Kidney (tissue), 14 donors: Measurements from ENCODE around the gene MTA3. TPM values are rescaled to one million over a fixed set of nuclear protein-coding genes. Genes with fewer than 3 reads are reported as not detected.

Experiments
- DNase-seq, 5 donors: peaks; one replicate each; pipeline ENCODE4 v3.0.0-alpha.2; 2013 to 2020
- FAIRE-seq: peaks from 2 replicates; lab custom pipeline; 2012; peaks lifted over from hg19 to GRCh38; lab: Jason Lieb, UNC
- H3K27ac ChIP-seq, 2 donors: one replicate each; pipeline ENCODE4 v1.7.0; 2013; ENCODE audit warnings: low read depth in 2 of 2, low read length in 2 of 2, inconsistent platforms in 1 of 2
- H3K27me3 ChIP-seq: one replicate; pipeline ENCODE4 v1.7.1; 2013; ENCODE audit warnings: low read length, inconsistent platforms; ENCODE audit not compliant: control insufficient read depth, insufficient read depth
- H3K36me3 ChIP-seq, 3 donors: one replicate each; pipeline versions ENCODE4 v1.7.0 to v1.7.1; 2013; ENCODE audit warnings: low read length in 3 of 3, control low read depth in 1 of 3, inconsistent platforms in 1 of 3; ENCODE audit not compliant: insufficient read depth in 3 of 3, control insufficient read depth in 2 of 3
- H3K4me1 ChIP-seq, 3 donors: one replicate each; pipeline versions ENCODE4 v1.7.0 to v1.7.1; 2013; ENCODE audit warnings: low read length in 3 of 3, inconsistent platforms in 1 of 3, low read depth in 1 of 3; ENCODE audit not compliant: control insufficient read depth in 2 of 3, insufficient read depth in 2 of 3
- H3K4me3 ChIP-seq, 3 donors: one replicate each; pipeline versions ENCODE4 v1.7.0 to v1.8.1; 2013; ENCODE audit warnings: low read length in 3 of 3, control low read depth in 1 of 3, inconsistent platforms in 1 of 3
- H3K9ac ChIP-seq, 3 donors: one replicate each; pipeline versions ENCODE4 v1.7.0 to v1.7.1; 2013; ENCODE audit warnings: low read length in 3 of 3, control low read depth in 1 of 3, inconsistent platforms in 1 of 3
- H3K9me3 ChIP-seq, 3 donors: one replicate each; pipeline versions ENCODE4 v1.7.0 to v1.7.1; 2013; ENCODE audit warnings: low read length in 3 of 3, control low read depth in 1 of 3, inconsistent platforms in 1 of 3; ENCODE audit not compliant: control insufficient read depth in 2 of 3, insufficient read depth in 1 of 3
- intact Hi-C: fragments of 100-400 bp; cut with DNase I; formaldehyde crosslinking; loops from one replicate; pipeline ENCODE4 v1.11.1; 2022
- polyA plus RNA-seq: library from polyadenylated mRNA; stranded (reverse); fragments of 350-450 nt; fragmentation: Illumina TruSeq; extraction: RNeasy Lipid Tissue Mini Kit (QIAGEN cat#74804); gene quantifications from one replicate; pipeline ENCODE4 v1.2.3, GENCODE V29; 2014; ENCODE audit warnings: low read depth, low replicate concordance; ENCODE audit not compliant: insufficient read depth
- total RNA-seq: library from RNA; stranded (reverse); fragmentation: NEBNext Ultra II Directional; extraction: Animal tissue kit (Norgen Biotek cat#: 25700); gene quantifications from one replicate; pipeline ENCODE4 v1.2.1, GENCODE V29; 2021
- TF ChIP-seq, protein P1 (sequence below): IDR thresholded peaks from 3 replicates; pipeline ENCODE4 v1.5.1; 2012; ENCODE audit warnings: mild to moderate bottlenecking, moderate library complexity, borderline replicate concordance; ENCODE audit not compliant: insufficient read depth; ENCODE audit errors: extremely low read depth
- donor health status: control.
- donor health status: control.
- donor health status: control.
- donor health status: control.
- donor health status: control.
- donor health status: DM: yes; HTN: yes; CAD: no.
- donor health status: Normal renal cell carcinoma (clear cell type).

MTA3 gene
- total and polyA plus RNA-seq, 2 donors from 2014 or later: 27.7 to 35.2 TPM

DNA sequence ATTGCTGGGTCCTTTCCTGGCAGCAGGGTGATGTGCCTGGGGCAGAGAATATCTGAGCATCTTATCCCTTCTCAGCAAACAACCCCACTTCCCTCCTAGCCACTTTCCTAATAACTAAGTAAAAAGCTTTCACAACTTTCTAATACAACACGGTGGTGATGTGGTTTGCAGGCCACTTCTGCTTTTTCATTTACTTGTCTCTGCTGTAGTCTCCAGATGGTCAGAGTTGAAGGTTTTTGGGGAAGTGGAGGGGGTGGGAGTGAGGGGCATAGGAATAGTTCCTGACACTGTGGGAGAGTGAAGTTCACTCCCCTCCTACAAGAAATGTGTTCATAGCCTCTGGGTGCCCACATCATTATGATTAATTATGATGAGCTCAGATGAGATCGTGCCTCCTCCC lies 183.9 kb downstream of the MTA3 start:
- TF ChIP-seq, protein P1, sequence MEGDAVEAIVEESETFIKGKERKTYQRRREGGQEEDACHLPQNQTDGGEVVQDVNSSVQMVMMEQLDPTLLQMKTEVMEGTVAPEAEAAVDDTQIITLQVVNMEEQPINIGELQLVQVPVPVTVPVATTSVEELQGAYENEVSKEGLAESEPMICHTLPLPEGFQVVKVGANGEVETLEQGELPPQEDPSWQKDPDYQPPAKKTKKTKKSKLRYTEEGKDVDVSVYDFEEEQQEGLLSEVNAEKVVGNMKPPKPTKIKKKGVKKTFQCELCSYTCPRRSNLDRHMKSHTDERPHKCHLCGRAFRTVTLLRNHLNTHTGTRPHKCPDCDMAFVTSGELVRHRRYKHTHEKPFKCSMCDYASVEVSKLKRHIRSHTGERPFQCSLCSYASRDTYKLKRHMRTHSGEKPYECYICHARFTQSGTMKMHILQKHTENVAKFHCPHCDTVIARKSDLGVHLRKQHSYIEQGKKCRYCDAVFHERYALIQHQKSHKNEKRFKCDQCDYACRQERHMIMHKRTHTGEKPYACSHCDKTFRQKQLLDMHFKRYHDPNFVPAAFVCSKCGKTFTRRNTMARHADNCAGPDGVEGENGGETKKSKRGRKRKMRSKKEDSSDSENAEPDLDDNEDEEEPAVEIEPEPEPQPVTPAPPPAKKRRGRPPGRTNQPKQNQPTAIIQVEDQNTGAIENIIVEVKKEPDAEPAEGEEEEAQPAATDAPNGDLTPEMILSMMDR: no peak
- DNase-seq: no peak
- no peak for FAIRE-seq
- intact Hi-C loops: no loop called here
- H3K4me1 ChIP-seq: peaks cover 0 to 5% (median 0%) of the 10 kb centered on the region in 3 donors
- no peaks in the 10 kb centered on the region for H3K9me3 ChIP-seq
- H3K9ac ChIP-seq: no peak overlapping the region
- no peak overlapping the region for H3K27ac ChIP-seq
- no peaks in the 10 kb centered on the region for H3K36me3 ChIP-seq
- H3K27me3 ChIP-seq: no peaks in the 10 kb centered on the region
- no peak overlapping the region for H3K4me3 ChIP-seq

DNA sequence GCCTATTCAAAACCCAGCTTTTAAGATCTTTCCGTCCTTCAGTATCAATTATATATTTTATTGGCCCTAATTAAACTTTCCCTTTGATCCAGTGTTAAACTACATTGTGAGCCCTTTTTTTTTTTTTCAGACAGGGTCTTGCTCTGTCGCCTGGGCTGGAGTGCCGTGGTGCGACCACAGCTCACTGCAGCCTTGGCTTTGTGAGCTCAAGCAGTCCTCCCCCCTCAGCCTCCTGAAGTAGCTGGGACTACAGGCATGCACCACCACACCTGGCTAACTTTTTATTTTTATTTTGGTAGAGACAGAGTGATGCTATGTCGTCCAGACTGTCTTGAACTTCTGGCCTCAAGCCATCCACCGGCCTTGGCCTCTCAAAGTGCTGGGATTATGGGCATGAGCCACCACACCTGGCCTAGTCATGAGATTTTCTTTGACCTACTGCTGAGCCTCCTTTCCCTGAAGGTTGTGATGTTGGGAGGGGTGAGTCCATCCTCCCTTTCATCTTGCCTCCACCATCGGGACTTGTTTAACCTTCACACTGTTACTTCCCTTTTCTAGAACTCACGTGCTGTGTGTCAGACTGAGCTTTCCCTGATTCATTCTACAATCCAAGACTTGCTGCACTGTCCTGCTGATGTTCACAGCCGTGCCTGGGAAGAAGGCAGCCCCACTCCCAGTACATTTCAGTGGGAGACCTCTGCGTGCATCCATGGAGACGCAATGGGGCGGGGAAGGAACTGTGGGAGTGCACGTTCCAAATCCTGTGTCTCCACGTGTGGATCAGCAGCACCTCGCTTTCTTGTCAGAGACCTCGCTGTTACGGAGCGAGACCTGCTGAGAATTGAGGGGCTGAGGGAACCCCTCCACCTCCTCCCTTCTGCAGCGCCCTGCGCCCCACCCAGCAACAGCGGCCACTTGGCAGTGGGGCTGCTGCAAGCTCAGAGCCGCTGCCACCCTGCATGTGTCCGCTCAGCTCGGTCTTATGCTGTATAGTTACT lies 184.7 kb downstream of the MTA3 start:
- no peak for FAIRE-seq
- H3K9ac ChIP-seq: no peak overlapping the region
- intact Hi-C loops: no loop called here
- peaks cover 0 to 5% (median 0%) of the 10 kb centered on the region in 3 donors for H3K4me1 ChIP-seq
- no peaks in the 10 kb centered on the region for H3K27me3 ChIP-seq
- H3K27ac ChIP-seq: no peak overlapping the region
- TF ChIP-seq, protein P1: no peak
- no peaks in the 10 kb centered on the region for H3K36me3 ChIP-seq
- H3K9me3 ChIP-seq: no peaks in the 10 kb centered on the region
- DNase-seq: no peak
- H3K4me3 ChIP-seq: no peak overlapping the region

DNA sequence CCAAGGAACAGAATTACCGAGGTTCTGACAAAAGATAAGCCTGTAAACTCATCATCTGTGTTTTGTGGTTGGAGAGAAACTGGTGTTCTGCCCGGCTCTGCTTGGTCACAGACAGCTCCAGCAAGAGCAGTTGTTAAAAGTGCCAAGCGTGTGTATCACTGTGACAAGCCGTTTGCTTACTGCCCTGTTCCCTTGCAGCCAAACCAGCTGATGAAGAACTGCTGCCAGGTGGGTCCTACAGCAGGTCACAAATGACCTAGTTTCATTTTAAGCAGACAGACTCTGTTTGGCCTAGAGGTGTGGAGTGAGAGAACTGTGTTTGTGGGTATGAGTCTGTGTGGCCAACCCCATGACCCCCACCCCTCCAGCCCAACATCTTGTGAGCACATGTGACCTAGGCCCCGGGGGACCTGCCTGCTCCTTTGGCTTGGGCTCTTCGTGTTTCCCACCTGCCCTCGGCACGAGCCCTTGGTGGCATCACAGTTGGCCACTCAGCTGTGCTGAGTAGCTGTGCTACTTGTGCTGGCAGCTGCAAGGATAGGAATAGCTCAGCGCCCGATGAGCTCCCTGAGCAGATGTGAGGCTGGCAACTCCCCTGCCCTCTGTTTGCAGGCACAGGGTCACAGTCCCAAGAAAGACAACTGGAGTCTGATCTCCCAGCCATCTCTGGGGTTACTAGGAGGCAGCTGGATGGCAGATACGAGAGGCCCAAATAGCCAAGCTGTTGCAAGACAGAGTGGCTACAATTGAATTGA lies 185.8 kb downstream of the MTA3 start:
- FAIRE-seq (no peak), DNase-seq (peak in 1 of 5 donors; percentile 32)
- intact Hi-C loops: no loop called here
- H3K27me3 ChIP-seq: no peaks in the 10 kb centered on the region
- no peak overlapping the region for H3K9ac ChIP-seq
- peak overlapping the region in 1 of 2 donors; percentile 45 for H3K27ac ChIP-seq
- TF ChIP-seq, protein P1: no peak
- peaks cover 0 to 5% (median 0%) of the 10 kb centered on the region in 3 donors for H3K4me1 ChIP-seq
- no peaks in the 10 kb centered on the region for H3K9me3 ChIP-seq
- no peaks in the 10 kb centered on the region for H3K36me3 ChIP-seq
- no peak overlapping the region for H3K4me3 ChIP-seq
